ENCODE measurements around the gene CDK4.

CDK4 gene

GRCh38 chr12:57755454-57756372 lies 3.6 kb upstream of the CDK4 start:
- peak in 1 of 4 experiments; percentile 26 for DNase-seq

GRCh38 chr12:57755194-57755453 lies 3.0 kb upstream of the CDK4 start:
- DNase-seq: no peak

- peak; percentile 22 to 80 (median 47) for DNase-seq
Observed at GRCh38 chr12:57754411-57755193, 2.5 kb upstream of the CDK4 start, which contains the start of gene MARCHF9. Gene MARCHF9, plus strand, starts transcription at chr12:57755103. Its CDS starts 426 bp downstream, at chr12:57755529.

- DNase-seq: no peak
Observed at GRCh38 chr12:57753756-57754337, 1.7 kb upstream of the CDK4 start.

GRCh38 chr12:57752668-57753000 lies 524 bp upstream of the CDK4 start:
- DNase-seq: no peak

GRCh38 chr12:57751432-57751787 lies 700 bp downstream of the CDK4 start:
- no peak for DNase-seq

- no peak for DNase-seq
Observed at GRCh38 chr12:57750561-57751431, 1.3 kb downstream of the CDK4 start.

- DNase-seq: no peak
Observed at GRCh38 chr12:57749061-57749460, 3.0 kb downstream of the CDK4 start.

- no peak for DNase-seq
Observed at GRCh38 chr12:57746025-57746424, 6.1 kb downstream of the CDK4 start.

- DNase-seq: no peak
Observed at GRCh38 chr12:57745485-57745881, 6.6 kb downstream of the CDK4 start.

GRCh38 chr12:57744777-57745484 lies 7.2 kb downstream of the CDK4 start, which contains the start of gene TSPAN31:
Gene TSPAN31, plus strand, starts transcription at chr12:57745039. Its CDS starts 116 bp downstream, at chr12:57745155.
- DNase-seq: peak; percentile 60 to 87 (median 78)

- peak; percentile 42 to 63 (median 54) for DNase-seq
Observed at GRCh38 chr12:57744194-57744776, 7.8 kb downstream of the CDK4 start.

GRCh38 chr12:57743769-57744168 lies 8.3 kb downstream of the CDK4 start:
- no peak for DNase-seq

GRCh38 chr12:57741844-57742738 lies 10.0 kb downstream of the CDK4 start:
- peak in 3 of 4 experiments; percentile 32 to 62 (median 54) for DNase-seq

GRCh38 chr12:57741413-57741789 lies 10.7 kb downstream of the CDK4 start:
- no peak for DNase-seq

- peak in 2 of 4 experiments; percentile 49 to 66 for DNase-seq
Observed at GRCh38 chr12:57740656-57741412, 11.3 kb downstream of the CDK4 start.

GRCh38 chr12:57739914-57740538 lies 12.1 kb downstream of the CDK4 start:
- DNase-seq: no peak

GRCh38 chr12:57739387-57739786 lies 12.7 kb downstream of the CDK4 start:
- no peak for DNase-seq

- DNase-seq: no peak
Observed at GRCh38 chr12:57738661-57739237, 13.4 kb downstream of the CDK4 start, which contains the start of gene AGAP2. Gene AGAP2, minus strand, starts transcription at chr12:57738742. Its CDS starts 496 bp downstream, at chr12:57738246.

All from activated naive CD4-positive, alpha-beta T cell (primary cell).